Coronary artery (tissue), 2 donors: ENCODE measurements around the gene NT5DC4.

Experiments
- DNase-seq: peaks from one replicate; pipeline ENCODE4 v3.0.0-alpha.2; 2017; ENCODE audit warnings: low spot score
- H3K27ac ChIP-seq, 2 donors: fragments of 200-600 bp; sonication (generic); one replicate each; pipeline ENCODE4 v1.5.1; 2016 to 2019
- H3K4me3 ChIP-seq: fragments of 200-600 bp; sonication (generic); 2 replicates; pipeline ENCODE4 v1.5.1; 2016; ENCODE audit warnings: mild to moderate bottlenecking, moderate library complexity
- CTCF ChIP-seq: fragments of 200-600 bp; sonication (generic); IDR thresholded peaks from one replicate; pipeline ENCODE4 v1.5.1; 2019; ENCODE audit warnings: antibody characterized with exemption

The NT5DC4 gene

GRCh38 chr2:112756207-112756606, 35.4 kb downstream of the NT5DC4 start:
- no peak for DNase-seq
- TF ChIP-seq CTCF: no peak
- H3K27ac ChIP-seq: no peak overlapping the region

GRCh38 chr2:112757265-112757664, 36.4 kb downstream of the NT5DC4 start:
- TF ChIP-seq CTCF: no peak
- no peak for DNase-seq
- H3K4me3 ChIP-seq: no peak overlapping the region
- no peak overlapping the region for H3K27ac ChIP-seq

More at GRCh38 chr2:112756207-112756606, 35.4 kb downstream of the NT5DC4 start:
- no peak overlapping the region for H3K4me3 ChIP-seq

- H3K4me3 ChIP-seq: no peak overlapping the region
- no peak for TF ChIP-seq CTCF
- DNase-seq: no peak
- H3K27ac ChIP-seq: no peak overlapping the region
Observed at GRCh38 chr2:112758711-112759110, 37.9 kb downstream of the NT5DC4 start.

- no peak for DNase-seq
- no peak for TF ChIP-seq CTCF
- Histone ChIP-seq H3K27ac (no peak overlapping the region), H3K4me3 (no peak overlapping the region)
Observed at GRCh38 chr2:112760149-112760548, 39.3 kb downstream of the NT5DC4 start.

GRCh38 chr2:112762276-112762675, 41.5 kb downstream of the NT5DC4 start:
- no peak overlapping the region for H3K27ac ChIP-seq
- no peak for DNase-seq
- TF ChIP-seq CTCF: no peak
- H3K4me3 ChIP-seq: no peak overlapping the region

- peak; percentile 95 for DNase-seq
- Histone ChIP-seq H3K27ac (peak within 1 kb of the TSS in 1 of 2 donors; percentile 45), H3K4me3 (peak within 1 kb of the TSS; percentile 92)
- no peak for TF ChIP-seq CTCF
Observed at GRCh38 chr2:112764071-112765044, 43.5 kb downstream of the NT5DC4 start, which contains the start of gene CKAP2L. Gene CKAP2L, minus strand, starts transcription at chr2:112764609. Its CDS starts 11 bp downstream, at chr2:112764598.

- Histone ChIP-seq H3K27ac (no peak overlapping the region), H3K4me3 (peak overlapping the region; percentile 92)
- DNase-seq: no peak
- no peak for TF ChIP-seq CTCF
Observed at GRCh38 chr2:112765251-112765650, 44.4 kb downstream of the NT5DC4 start.
